Adrenal gland (tissue), 5 donors: ENCODE results near the gene HSF2BP.
"Not testable (repeated sequence)": the region's sequence is repeated elsewhere in the genome, so short reads cannot be mapped to it uniquely, and the experiment has no call there.

Experiments
- POLR2A ChIP-seq, 2 donors: fragments of 450-650 bp; IDR thresholded peaks; one replicate each; pipeline ENCODE4 v1.6.1; 2017; ENCODE audit warnings: antibody characterized with exemption in 2 of 2, mild to moderate bottlenecking in 2 of 2, moderate library complexity in 1 of 2
- TF ChIP-seq, protein P1 (sequence below), 6 experiments: fragments of 450-650 bp in 4 of 6; fragments of 200-600 bp in 2 of 6; sonication (generic) in 1 of 6; IDR thresholded peaks; 1 replicate in 5 of 6; 2 replicates in 1 of 6; pipeline versions ENCODE4 v1.5.1 to v1.8.0; 2016 to 2021; ENCODE audit warnings: antibody characterized with exemption in 6 of 6, mild to moderate bottlenecking in 2 of 6, moderate library complexity in 1 of 6
- donor health status: DM: no; HTN: no; CAD: no.

DNA sequence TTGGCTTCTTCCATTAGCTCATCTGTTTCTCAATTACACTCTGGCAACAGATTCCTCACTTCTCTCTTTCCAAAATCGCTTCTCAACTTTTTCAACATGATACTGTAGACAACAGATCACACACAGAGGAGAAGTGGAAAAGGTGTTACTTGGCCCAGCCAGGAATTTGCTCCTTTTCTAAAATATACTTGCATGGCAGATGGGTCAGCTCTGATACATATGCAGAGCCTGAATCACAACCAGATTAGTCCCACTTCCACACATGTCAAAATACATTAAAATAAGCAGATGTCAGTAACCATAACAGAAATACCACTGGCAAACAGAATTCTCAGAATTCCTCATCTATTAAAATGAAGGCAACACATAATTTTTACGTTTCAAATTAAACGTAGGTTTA, 89.1 kb downstream of the HSF2BP start:
- TF ChIP-seq, protein P1, sequence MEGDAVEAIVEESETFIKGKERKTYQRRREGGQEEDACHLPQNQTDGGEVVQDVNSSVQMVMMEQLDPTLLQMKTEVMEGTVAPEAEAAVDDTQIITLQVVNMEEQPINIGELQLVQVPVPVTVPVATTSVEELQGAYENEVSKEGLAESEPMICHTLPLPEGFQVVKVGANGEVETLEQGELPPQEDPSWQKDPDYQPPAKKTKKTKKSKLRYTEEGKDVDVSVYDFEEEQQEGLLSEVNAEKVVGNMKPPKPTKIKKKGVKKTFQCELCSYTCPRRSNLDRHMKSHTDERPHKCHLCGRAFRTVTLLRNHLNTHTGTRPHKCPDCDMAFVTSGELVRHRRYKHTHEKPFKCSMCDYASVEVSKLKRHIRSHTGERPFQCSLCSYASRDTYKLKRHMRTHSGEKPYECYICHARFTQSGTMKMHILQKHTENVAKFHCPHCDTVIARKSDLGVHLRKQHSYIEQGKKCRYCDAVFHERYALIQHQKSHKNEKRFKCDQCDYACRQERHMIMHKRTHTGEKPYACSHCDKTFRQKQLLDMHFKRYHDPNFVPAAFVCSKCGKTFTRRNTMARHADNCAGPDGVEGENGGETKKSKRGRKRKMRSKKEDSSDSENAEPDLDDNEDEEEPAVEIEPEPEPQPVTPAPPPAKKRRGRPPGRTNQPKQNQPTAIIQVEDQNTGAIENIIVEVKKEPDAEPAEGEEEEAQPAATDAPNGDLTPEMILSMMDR (IDR thresholded peaks at IDR 0.05) = not testable (repeated sequence)
- TF ChIP-seq POLR2A (IDR thresholded peaks at IDR 0.05) = not testable (repeated sequence)
